Raji (cell line): Measurements from ENCODE around the gene E2F8.

Source experiments
- POLR2A ChIP-seq: IDR thresholded peaks from 2 replicates; pipeline ENCODE4 v1.6.1; 2011; ENCODE audit warnings: low read depth, low read length, control low read depth; ENCODE audit not compliant: insufficient read depth

The E2F8 gene

DNA sequence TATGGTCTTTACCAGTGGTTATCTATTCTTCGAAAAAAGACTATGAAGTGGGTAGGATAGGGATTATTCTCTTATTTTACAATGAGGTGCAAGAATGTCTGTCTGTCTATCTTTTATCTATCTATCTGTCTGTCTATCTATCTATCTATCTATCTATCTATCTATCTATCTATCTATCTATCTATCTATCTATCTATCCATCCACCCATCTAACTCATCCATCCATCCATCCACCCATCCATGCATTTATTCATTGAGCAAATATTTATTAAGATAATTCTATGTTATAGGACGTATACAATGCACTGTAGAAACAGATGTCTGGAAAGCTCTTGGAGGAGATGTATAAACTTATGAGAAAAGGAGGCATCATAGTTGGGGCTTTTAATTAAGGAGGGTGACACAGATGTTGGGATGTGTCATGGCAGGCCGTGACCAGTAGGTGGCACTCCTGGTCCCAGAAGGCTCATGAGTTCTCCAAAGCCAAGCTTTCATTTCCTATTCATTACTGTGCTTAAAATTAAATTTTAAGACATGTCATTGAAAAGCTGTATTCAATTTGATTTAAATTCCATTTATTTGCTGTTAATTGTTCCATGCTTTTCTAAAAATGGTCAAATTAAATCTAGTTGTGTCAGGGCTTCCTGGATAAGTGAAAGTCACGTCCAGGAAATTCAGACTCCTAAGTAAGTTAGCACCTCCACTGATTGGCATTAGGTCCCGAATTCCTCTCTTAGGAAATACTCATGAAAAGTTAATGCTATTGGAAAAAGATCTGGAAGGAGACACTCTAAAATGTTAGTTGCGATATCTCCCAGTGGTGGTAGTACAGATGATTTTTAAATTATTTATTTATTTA is 19.0 kb upstream of the E2F8 start:
- no peak for TF ChIP-seq POLR2A

DNA sequence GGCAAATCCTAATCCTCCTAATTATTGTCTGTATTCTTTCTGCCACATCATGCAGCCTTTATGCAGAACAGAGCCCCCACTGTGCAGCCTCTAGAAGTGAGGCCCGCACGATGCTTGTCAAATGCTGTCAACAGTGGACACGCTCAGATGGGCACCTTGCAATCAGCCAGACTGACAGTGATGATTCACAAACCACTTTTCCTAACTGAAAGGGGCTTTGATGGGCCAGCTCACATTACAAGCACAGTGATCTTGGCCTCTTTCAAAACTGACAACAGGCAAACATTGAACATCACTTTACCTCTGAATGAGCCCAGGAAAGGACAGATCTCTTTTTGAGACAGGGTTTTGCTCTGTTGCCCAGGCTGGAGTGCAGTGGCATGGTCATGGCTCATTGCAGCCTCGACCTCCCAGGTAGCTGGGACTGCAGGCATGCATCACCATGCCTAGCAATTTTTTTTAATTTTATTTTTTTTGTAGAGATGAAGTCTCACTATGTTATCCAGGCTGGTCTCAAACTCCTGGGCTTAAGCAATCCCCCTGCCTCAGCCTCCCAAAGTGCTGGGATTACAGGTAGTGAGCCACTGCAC is 18.0 kb upstream of the E2F8 start:
- TF ChIP-seq POLR2A = no peak

DNA sequence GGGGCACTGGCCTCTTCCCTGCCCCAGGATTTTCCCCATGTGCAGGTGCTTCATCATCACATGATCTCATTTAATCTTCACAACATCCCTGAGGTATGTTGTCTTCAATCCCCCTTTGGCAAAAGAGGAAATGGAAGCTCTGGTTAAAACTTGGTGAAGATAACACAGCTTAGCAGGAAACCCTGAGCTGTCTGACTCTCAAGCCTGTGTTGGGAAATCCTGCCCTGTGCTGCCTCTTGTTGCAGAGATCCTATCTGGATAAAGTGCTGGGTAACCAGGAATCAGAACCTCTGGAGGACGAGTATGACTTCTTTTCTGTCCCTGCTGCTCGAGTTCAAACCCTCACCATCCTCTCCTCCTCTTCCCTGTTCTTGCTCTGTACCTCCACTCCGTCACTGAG is 13.1 kb upstream of the E2F8 start:
- TF ChIP-seq POLR2A = no peak

DNA sequence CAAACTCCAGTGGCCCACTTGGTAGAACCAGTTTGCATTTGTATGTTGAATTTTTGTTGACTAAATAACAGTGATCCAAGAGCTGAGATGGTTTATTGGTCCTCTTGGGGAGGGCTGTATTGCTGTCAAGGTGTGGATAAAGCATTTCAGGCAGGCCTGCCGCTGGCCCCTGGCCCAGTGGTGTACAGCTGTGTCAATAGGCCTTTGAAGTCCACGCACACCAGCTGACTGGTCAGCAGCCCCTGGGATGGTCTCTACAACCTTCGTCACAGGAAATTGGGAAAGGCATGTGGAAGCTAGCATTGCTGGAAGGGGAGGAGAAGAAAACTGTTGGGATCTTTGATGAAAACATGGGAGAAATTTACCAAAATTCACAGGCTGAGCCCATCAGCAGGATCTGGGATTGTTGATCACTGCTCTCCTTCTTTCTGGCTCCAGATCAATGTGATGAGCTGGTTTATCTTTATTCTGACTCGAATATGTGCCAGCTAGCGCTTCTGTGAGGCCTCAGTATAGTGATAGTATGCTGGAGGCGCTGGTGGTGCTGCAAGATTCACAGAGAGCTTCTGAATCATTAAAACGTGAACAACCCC is 12.5 kb upstream of the E2F8 start:
- TF ChIP-seq POLR2A = no peak

DNA sequence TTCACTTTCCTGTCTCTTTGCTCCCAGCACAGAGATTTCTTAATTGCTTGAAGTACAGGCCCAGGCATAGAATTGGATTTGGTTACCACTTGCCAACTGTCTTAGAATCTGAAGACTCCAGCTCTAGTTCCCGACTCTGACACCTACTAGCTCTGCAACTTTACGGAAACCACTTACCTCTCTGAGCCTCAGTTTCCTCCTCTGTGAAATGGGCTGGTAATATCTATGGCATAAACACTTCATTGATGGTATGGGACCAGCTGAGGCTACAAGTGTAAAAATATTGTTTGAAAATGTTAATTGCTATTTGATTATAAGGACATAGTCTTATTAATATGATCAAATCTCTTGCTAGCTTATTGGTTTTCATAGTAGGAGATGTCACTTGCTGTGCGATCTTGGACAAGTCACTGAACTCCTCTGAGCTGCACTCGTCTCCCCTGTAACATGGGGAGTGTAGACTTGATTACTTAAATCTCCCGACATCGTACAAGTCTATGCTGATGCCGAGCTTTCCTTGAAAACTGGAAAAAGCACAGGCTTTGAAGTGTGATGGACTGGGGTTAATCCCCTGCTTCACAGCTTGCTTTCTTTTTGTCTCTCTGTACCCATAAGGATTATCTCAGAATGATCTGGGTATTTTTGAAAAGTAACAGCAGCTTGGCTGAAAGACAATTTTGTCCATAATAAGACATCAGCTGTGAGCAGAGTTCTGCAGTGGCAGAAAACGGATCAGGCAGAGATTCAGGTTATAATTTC is 11.8 kb upstream of the E2F8 start:
- no peak for TF ChIP-seq POLR2A

DNA sequence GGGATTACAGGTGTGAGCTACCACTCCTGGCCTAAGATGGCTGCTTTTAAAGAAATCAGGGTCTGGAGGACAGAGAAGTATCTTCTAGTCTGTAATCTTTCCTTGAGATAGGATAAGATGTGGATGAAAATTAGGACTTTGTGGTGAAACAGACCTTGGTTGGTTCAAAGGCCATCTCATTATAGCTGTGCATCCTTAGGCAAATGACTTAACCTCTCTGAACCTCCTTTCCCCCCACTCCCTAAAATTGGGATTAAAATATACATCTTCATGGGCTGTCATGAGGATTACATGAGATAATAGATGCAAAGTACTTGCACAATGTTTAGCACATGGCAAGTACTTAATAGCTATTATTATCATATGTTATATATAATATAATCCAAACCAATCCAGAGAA is 10.8 kb upstream of the E2F8 start:
- no peak for TF ChIP-seq POLR2A

DNA sequence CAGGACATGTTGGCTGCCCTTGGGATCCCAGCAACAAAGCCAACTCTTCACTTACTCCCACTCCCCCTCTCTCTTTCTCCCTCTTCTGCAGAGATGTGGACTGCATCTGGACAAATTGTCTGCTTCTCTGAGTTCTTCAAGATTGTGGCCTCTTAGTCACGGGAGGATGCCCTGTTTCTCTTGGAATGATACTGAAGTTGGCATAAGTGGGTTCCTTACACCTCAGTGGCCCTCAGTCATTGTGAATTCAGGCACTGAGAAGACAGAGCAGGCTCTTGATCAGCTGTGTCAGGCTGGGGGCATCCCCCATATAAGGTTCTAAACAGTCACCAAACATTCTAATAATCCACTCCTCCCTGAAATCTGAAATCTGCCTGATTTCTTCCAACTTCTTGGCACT is 6.1 kb upstream of the E2F8 start:
- TF ChIP-seq POLR2A = no peak

DNA sequence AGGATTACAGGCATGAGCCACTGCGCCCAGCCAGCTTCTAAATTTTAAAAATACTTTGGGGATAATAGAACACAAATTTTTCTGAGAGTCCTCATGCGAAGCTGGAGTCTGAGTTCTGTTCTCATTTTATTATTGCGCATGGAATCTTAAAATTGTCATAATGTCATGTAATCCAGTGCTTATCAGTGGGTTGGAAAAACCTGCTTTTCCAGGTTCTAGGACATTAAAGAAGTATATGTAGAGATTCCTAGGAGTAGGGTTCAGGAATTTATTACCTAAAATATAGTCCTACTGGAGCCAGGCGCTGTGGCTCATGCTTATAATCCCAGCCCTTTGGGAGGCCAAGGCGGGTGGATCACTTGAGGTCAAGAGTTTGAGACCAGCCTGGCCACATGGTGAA is 4.6 kb upstream of the E2F8 start:
- TF ChIP-seq POLR2A = no peak

DNA sequence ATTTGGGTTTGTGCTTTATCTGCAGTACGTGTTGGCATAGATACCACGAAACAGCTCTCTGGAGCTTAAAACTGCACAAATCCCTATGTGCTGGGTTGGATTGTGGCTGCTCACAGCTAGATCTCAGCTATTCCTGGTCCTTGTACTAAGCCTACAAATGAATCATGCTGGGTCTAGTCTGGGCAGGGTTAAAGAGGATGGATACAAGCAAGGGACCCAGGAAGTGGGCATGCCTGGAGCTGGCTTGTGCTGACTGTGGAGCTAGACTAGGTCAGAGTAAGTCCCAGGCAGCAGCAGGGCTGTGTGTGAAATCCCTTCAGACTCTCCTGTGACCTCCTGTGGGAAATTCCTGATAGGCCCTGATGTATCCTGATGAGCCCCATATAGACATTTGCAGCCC is 3.9 kb upstream of the E2F8 start:
- TF ChIP-seq POLR2A = no peak

DNA sequence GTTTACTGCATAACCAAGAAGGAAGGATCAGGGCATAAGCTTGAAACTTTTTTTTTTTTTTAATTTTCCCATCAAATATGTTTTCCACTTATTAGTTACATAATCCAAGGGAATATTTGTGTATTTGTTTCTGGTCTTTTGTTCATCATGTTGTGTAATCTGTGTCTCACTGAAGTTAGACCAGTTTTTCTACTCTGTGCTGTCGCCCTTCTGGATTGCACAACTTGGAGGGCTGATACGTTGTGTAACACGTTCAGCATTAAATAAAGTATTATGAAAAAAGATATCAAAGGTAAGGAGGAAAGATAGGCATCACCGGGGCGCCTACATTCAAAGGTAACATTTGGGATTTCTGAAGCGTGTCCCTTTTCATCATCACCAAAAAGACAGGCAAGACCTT is 3.3 kb upstream of the E2F8 start:
- no peak for TF ChIP-seq POLR2A

DNA sequence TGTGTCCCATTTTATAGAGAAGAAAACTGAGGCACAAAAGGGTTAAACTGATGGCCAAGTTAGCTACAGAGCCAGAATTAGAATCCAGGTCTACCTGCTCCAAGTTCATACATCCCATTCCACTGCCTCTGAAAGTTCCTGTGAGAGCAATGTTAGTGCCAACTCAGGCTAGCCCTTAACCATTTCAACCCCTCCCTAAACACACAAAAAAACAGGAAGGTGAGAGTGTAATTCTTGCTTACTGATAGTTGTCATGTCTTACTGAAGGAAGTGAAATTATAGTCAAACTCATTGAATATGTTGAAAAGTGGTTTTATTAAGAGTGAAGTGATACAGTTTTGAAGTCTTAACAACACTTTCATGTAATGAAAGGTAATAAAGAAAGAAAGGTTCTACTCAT is 2.9 kb upstream of the E2F8 start:
- no peak; the same call in 1 of the 2 replicates for TF ChIP-seq POLR2A

DNA sequence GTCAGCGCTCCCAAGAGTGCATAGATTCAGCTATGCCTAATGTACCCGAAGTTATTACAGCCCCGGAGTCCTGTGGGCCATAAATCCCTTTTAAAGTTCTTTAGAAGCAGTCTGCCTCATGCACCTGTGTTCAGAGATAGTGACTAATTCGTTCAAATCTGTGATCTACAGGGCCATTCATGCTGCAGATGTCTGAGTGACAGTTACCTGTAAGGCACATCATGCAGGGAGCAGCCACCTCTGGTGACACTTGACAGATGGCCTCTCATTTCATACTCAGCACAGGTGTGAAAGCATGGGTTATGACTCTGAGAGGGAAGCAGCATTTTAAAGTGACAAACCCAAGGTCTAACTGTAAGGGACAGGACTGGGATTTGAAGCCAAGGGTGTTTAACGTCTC is 2.4 kb upstream of the E2F8 start:
- peak; percentile 38; the same call in 1 of the 2 replicates for TF ChIP-seq POLR2A

DNA sequence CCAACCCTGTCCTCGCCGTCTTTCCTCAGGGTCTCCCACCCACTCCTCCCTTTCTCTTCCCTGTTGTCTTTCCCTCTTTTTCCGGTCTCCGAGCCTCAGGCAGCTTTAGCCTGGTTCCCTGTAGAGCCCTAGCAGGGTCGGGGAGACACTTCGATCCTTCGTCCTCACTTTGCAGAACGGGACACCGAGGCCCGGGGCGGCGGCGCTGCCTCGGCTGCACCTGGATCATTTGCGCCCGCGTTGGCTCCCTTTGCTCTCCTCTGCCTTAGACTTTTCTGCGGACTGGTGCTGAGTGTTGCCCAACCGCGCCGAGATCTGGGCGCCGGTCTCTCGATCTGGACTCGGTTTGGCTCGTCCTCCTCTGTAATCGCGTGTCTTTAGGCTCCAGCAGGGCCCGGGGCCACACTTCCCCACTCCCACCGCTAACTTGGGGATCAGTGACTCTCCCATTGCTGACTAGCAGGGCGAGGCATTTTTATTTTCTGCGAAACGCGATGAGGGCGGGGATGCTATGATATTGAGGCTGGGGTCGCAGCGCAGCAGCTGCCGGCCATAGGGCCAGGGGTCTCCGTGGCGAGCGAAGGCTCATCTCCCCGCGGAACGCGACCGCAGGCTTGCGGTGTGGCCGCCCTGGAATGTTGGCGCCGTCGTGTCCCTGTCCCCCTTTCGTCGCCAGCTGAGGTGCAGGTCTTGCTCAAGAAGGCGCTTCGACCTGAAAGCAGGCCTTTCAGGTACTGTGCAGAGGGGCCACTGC is 1.6 kb upstream of the E2F8 start:
- TF ChIP-seq POLR2A = no peak

DNA sequence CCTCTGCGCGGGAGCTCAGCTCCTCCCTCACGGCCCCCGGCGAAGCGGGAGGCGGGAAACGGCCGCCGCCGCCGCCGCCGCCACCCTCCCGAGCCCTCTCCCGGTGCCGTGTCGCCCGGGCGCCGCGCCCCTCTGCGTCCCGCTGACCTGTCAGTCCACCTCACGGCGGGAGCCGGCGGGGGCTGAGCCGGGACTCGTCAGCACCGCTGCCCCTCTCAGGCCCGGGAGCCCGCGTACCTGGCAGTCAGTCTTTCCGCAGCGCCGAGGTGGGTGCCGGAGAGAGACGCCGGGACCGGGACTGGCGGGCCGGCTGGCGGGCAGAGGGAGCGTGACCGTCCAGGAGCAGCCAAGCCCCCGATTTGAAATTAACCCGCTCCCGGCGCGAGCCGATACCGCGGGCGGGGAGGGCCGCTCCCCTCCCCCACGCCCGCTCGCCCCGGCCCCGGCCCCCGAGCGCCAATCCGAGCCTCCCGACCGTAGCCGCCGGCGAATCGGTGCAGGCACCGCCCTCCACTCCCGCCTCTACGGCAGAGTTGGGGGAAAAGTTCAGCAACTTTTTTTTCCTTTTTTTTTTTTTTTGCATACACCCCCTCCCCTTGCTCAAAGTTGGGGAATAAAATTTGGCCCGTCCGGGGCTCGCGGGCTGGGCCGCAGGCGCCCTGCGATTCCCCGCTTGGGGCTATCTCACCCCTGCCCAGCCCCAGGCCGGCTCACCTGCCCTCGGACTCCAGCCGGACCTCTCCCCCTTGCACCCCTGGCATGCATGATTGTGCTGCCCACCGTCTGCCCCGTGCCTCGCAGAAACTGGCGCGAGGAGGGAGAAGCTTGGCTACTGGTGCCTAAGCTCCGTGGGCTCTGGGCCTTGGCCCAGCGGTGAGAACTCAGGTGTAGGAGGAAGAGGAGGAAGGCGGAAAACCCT is 774 bp upstream of the E2F8 start:
- peak; percentile 48 for TF ChIP-seq POLR2A
